Measurements from ENCODE around the gene CCDC170. TPM values are rescaled to one million over a fixed set of nuclear protein-coding genes. Genes with fewer than 3 reads are reported as not detected.
"Not testable (repeated sequence)": the region's sequence is repeated elsewhere in the genome, so short reads cannot be mapped to it uniquely, and the experiment has no call there.

Gene CCDC170
- total RNA-seq, 1 donor from 2014 or later: 0.20 TPM

DNA sequence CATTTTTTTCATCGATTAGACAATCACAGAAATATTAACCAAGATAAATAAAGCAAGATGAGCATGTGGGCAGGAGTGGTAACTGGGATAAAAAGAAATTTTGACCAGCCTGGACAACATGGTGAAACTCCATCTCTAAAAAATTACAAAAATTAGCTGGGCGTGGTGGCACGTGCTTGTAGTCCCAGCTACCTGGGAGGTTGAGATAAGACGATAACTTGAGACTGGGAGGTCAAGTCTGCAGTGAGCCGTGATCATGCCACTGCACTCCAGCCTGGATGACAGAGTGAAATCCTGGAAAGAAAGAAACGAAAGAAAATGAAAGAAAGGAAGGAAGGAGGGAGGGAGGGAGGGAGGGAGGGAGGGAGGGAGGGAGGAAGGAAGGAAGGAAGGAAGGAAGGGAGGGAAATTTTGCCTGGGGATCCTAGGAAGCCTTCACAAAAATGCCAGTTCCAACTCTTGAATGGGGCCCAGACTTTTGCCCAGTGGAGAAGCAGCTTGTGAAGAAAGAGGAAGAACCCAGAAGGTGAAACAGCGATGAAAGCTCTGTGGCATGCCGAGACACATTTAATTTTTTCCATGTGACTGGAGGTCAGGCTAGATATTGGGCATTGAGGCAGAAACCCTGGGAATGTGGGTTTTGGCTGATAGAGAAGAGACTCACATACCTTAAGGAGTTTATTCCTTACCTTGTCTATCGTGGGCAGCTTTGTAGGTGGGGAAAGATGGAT lies 20.3 kb downstream of the CCDC170 start:
- no peak for TF ChIP-seq CTCF (IDR thresholded peaks at IDR 0.05)

GRCh38 chr6:151518992-151519391 lies 25.2 kb downstream of the CCDC170 start:
- not testable (repeated sequence) for DNase-seq (ENCODE audit: low spot score); H3K4me3 Mint-ChIP-seq (ENCODE audit: unreplicated experiment); H3K27ac Mint-ChIP-seq (ENCODE audit: unreplicated experiment); H3K4me1 Mint-ChIP-seq (ENCODE audit: low read depth); H3K36me3 Mint-ChIP-seq (ENCODE audit: low read depth); H3K27me3 Mint-ChIP-seq (ENCODE audit: low read depth)
- H3K9me3 Mint-ChIP-seq (ENCODE audit: low read depth): peaks cover 42% of the 10 kb centered on the region

More for the DNA sequence above, 20.3 kb downstream of the CCDC170 start:
- no peak overlapping the region for H3K4me3 Mint-ChIP-seq (ENCODE audit: unreplicated experiment)
- DNase-seq (ENCODE audit: low spot score): no peak
- peaks cover 12% of the 10 kb centered on the region for H3K9me3 Mint-ChIP-seq (ENCODE audit: low read depth)
- H3K4me1 Mint-ChIP-seq (ENCODE audit: low read depth): no peaks in the 10 kb centered on the region
- H3K27me3 Mint-ChIP-seq (ENCODE audit: low read depth): no peaks in the 10 kb centered on the region
- peaks cover 2% of the 10 kb centered on the region for H3K36me3 Mint-ChIP-seq (ENCODE audit: low read depth)
- H3K27ac Mint-ChIP-seq (ENCODE audit: unreplicated experiment): no peak overlapping the region

- Mint-ChIP-seq H3K4me1 (ENCODE audit: low read depth) (no peaks in the 10 kb centered on the region), H3K4me3 (ENCODE audit: unreplicated experiment) (no peak overlapping the region), H3K27ac (ENCODE audit: unreplicated experiment) (no peak overlapping the region), H3K36me3 (ENCODE audit: low read depth) (peaks cover 3% of the 10 kb centered on the region), H3K27me3 (ENCODE audit: low read depth) (no peaks in the 10 kb centered on the region), H3K9me3 (ENCODE audit: low read depth) (peaks cover 41% of the 10 kb centered on the region)
- no peak for DNase-seq (ENCODE audit: low spot score)
- TF ChIP-seq CTCF (IDR thresholded peaks at IDR 0.05): no peak
Measured at GRCh38 chr6:151523034-151523433, 29.2 kb downstream of the CCDC170 start.

DNA sequence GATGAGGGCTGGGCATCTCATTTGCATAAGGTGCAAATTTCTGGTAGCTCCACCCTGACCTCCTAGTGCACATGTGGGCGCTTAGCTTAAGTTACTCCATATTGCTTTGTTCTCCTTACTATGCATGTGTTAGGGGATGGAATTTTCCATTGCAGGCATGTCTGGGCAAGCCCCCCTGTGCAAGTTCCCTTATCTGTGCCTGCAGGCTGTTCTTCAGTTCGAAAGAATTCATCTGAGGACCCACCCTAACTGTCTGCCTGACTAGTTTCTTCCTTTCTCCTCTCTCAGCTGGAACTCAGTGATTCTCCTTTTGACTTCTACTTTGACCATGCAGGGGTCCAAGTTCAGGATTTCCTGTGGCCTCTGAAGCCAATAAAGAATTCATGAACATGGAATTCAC lies 30.2 kb downstream of the CCDC170 start:
- no peak overlapping the region for H3K27ac Mint-ChIP-seq (ENCODE audit: unreplicated experiment)

GRCh38 chr6:151534576-151534975 lies 40.8 kb downstream of the CCDC170 start:
- no peak for DNase-seq (ENCODE audit: low spot score)
- H3K27ac Mint-ChIP-seq (ENCODE audit: unreplicated experiment): no peak overlapping the region
- H3K4me1 Mint-ChIP-seq (ENCODE audit: low read depth): no peaks in the 10 kb centered on the region
- H3K4me3 Mint-ChIP-seq (ENCODE audit: unreplicated experiment): no peak overlapping the region
- no peak for TF ChIP-seq CTCF (IDR thresholded peaks at IDR 0.05)
- peaks cover 3% of the 10 kb centered on the region for H3K36me3 Mint-ChIP-seq (ENCODE audit: low read depth)
- H3K9me3 Mint-ChIP-seq (ENCODE audit: low read depth): peaks cover 9% of the 10 kb centered on the region
- peaks cover 2% of the 10 kb centered on the region for H3K27me3 Mint-ChIP-seq (ENCODE audit: low read depth)

More for the DNA sequence above, 30.2 kb downstream of the CCDC170 start:
- H3K4me3 Mint-ChIP-seq (ENCODE audit: unreplicated experiment): no peak overlapping the region
- peaks cover 1% of the 10 kb centered on the region for H3K36me3 Mint-ChIP-seq (ENCODE audit: low read depth)
- no peak for DNase-seq (ENCODE audit: low spot score)
- peaks cover 34% of the 10 kb centered on the region for H3K9me3 Mint-ChIP-seq (ENCODE audit: low read depth)
- no peaks in the 10 kb centered on the region for H3K4me1 Mint-ChIP-seq (ENCODE audit: low read depth)
- H3K27me3 Mint-ChIP-seq (ENCODE audit: low read depth): no peaks in the 10 kb centered on the region
- no peak for TF ChIP-seq CTCF (IDR thresholded peaks at IDR 0.05)
